Astrocyte of the spinal cord (primary cell): Measurements from ENCODE around the gene MYL12B.
A peak's percentile ranks its signal among the peaks of the same experiment; 100 is the strongest.

ENCODE experiments used
- DNase-seq: peaks from one replicate; pipeline ENCODE4 v3.0.0; 2011; ENCODE audit warnings: low read depth, low spot score
- H3K4me3 ChIP-seq: 2 replicates; pipeline ENCODE4 v1.5.1; 2011; ENCODE audit warnings: low read depth, mild to moderate bottlenecking, low read length, moderate library complexity
- CTCF ChIP-seq: IDR thresholded peaks from 2 replicates; pipeline ENCODE4 v1.5.1; 2012; ENCODE audit warnings: low read depth, mild to moderate bottlenecking, low read length, inconsistent platforms
- in situ Hi-C: cut with HindIII; loops from 2 replicates; pipeline ENCODE4 v1.10.0; 2017; ENCODE audit warnings: low sequenced_read_pairs

MYL12B gene

GRCh38 chr18:3235846-3236245 lies 26.1 kb upstream of the MYL12B start:
- in situ Hi-C loops = no loop called here
- TF ChIP-seq CTCF = no peak
- no peak for DNase-seq

GRCh38 chr18:3236470-3236869 lies 25.5 kb upstream of the MYL12B start:
- H3K4me3 ChIP-seq = no peak overlapping the region
- DNase-seq = no peak
- TF ChIP-seq CTCF = no peak
- in situ Hi-C loops = no loop called here

More at GRCh38 chr18:3235846-3236245, 26.1 kb upstream of the MYL12B start:
- H3K4me3 ChIP-seq = no peak overlapping the region

- TF ChIP-seq CTCF = peak; percentile 7
- no peak overlapping the region for H3K4me3 ChIP-seq
- DNase-seq = no peak
- in situ Hi-C loops = no loop called here
Measured at GRCh38 chr18:3238742-3239141, 23.2 kb upstream of the MYL12B start.

- in situ Hi-C loops = no loop called here
- TF ChIP-seq CTCF = no peak
- DNase-seq = no peak
- no peak overlapping the region for H3K4me3 ChIP-seq
Measured at GRCh38 chr18:3245185-3245564, 16.8 kb upstream of the MYL12B start.

- in situ Hi-C loops = no loop called here
- DNase-seq = peak; percentile 92
Measured at GRCh38 chr18:3245853-3246634, 15.9 kb upstream of the MYL12B start.

GRCh38 chr18:3246635-3247239 lies 15.2 kb upstream of the MYL12B start:
- no peak for TF ChIP-seq CTCF
- no peak for DNase-seq
- in situ Hi-C loops = no loop called here
- peak overlapping the region; percentile 52 for H3K4me3 ChIP-seq

More at GRCh38 chr18:3245853-3246634, 15.9 kb upstream of the MYL12B start:
- TF ChIP-seq CTCF = peak; percentile 89
- peak overlapping the region; percentile 52 for H3K4me3 ChIP-seq
